RPMI8226 (cell line): ENCODE measurements around the gene ARHGAP24.

ENCODE experiments used
- DNase-seq: peaks from one replicate; pipeline ENCODE4 v3.0.0-alpha.2; 2015

The ARHGAP24 gene

DNA sequence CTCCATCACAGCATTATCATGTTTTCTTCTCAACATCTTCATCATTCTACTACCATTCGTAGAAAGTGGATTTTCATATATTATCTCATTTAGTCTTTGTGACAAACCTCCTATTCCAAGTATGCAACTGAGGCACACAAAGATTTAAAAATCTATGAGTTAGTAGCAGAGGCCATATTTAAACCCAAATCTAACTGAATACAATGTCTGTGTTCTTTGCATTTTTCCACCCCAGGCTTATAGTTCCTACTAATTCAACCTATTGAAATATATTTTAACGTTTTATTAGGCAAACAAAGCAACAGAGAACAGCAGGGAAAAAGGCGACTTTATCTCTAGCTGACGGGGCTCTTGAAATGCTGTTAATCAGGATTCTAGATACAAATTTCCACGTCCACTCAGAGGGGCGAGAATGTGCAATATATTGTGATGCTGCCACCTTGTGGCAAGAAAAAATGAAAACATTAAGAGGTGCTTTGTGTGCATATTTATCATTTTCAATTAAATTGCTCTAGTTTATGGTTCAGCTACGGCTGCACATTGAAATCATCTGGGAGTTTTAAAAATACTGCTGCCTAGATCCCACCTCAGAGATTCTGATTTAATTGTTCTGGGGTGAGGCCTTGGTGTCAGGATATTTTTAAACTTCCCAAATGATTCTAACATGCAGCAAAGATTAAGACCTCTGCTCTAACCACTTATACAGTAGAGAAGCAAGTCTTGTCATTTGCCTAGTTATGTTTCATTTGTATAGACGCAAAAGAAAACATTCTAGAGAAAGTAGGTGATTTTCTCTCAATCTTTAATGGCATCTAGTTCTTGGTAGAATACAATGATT, 569.0 kb downstream of the ARHGAP24 start:
- DNase-seq: peak; percentile 71

DNA sequence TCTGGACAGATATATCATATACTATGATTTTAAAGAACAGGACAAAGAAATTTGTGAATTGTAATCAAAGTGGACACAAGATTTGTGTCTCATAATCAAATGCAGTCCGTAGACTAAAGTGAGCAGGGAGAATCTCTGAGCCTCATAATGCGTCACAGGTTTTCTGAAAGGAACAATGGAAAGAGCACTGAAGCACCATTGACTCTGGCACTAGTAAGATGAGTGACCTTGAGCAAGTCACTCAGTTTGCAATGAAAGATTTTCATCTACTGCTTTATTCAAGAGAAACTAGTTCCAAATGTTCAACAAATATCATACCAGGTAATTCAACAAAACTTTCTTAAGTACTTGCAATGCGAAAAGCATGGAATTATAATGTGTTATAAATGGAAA, 569.6 kb downstream of the ARHGAP24 start:
- no peak for DNase-seq

DNA sequence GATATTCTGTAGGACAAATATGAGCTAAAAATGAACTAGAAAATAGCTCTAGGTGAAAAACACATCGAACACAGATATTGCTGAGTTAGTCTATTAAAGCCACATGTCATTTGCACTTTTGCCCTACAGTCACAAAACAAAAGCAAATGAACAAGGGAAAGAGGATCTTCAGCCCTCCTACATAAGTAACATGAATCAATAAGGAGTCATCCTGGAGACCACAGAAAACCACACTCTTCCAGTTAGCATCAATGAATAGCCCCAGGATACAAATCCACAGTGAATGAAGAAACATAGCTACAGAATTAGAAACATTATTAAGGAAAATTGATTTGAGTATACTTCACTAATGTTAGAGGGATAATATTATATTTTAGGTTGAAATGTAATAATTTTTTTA, 573.5 kb downstream of the ARHGAP24 start:
- no peak for DNase-seq

DNA sequence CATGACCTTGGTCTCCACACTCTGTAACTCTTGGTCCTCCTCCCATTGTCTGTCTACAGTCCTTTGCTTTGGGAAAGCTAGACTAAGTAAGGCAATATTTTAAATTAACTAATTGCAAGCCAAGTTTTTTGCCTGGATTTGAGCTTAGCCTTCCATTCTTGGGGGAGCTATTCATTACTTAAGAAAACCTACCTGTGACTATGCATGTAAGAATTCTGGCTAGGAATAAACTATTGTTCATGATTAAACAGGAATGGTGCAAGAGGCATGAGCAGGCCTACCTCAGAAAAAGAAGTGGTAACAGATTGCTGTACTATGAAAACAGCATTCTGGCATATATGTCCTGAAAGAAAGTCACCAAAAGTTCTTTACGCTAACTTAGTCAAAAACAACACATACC, 575.5 kb downstream of the ARHGAP24 start:
- no peak for DNase-seq
